Prostate gland (tissue), 2 donors: Measurements from ENCODE around the gene GLG1. TPM values are rescaled to one million over a fixed set of nuclear protein-coding genes. Genes with fewer than 3 reads are reported as not detected.

Source experiments
- DNase-seq: peaks from one replicate; pipeline ENCODE4 v3.0.0-alpha.2; 2019; ENCODE audit warnings: low spot score
- H3K27ac ChIP-seq, 2 donors: fragments of 200-600 bp; sonication (generic); 2 replicates each; pipeline ENCODE4 v1.5.1; 2017 to 2019
- H3K27me3 ChIP-seq: fragments of 200-600 bp; sonication (generic); replicated peaks from 2 replicates; pipeline ENCODE4 v1.5.1; 2019; ENCODE audit not compliant: insufficient read depth
- H3K36me3 ChIP-seq, 2 donors: fragments of 200-600 bp; sonication (generic); 1 replicate in 1 of 2; 2 replicates in 1 of 2; pipeline versions ENCODE4 v1.5.1 to v1.8.1; 2017 to 2019
- H3K4me1 ChIP-seq: fragments of 200-600 bp; sonication (generic); replicated peaks from 2 replicates; pipeline ENCODE4 v1.5.1; 2019
- H3K4me3 ChIP-seq, 2 donors: fragments of 200-600 bp; sonication (generic); 2 replicates each; pipeline ENCODE4 v1.5.1; 2017 to 2019
- H3K9me3 ChIP-seq: fragments of 200-600 bp; sonication (generic); 2 replicates; pipeline ENCODE4 v1.5.1; 2017
- POLR2A ChIP-seq: fragments of 450-650 bp; IDR thresholded peaks from one replicate; pipeline ENCODE4 v1.6.1; 2016; ENCODE audit warnings: antibody characterized with exemption, mild to moderate bottlenecking
- POLR2AphosphoS5 ChIP-seq: sonication (generic); formaldehyde crosslinking; IDR thresholded peaks from one replicate; pipeline ENCODE4 v1.6.1; 2017; ENCODE audit warnings: antibody characterized with exemption
- WGBS: methylation state at CpG from one replicate; pipeline ENCODE4 v1.1.5; 2018; 5-methylcytosine and 5-hydroxymethylcytosine counted together
- intact Hi-C: fragments of 100-400 bp; cut with DNase I; formaldehyde crosslinking; loops from one replicate; pipeline ENCODE4 v1.14.2; 2022
- total RNA-seq, 2 donors: library from RNA; depleted of rRNA; stranded (reverse); fragments of >200 nt; gene quantifications; one replicate each; pipeline ENCODE4 v1.1.0, GENCODE V29; 2016
- TF ChIP-seq, protein P1 (sequence below), 4 experiments: fragments of 200-600 bp in 2 of 4; fragments of 450-650 bp in 2 of 4; sonication (generic) in 2 of 4; IDR thresholded peaks; 1 replicate in 3 of 4; 2 replicates in 1 of 4; pipeline ENCODE4 v1.5.1; 2016 to 2019; ENCODE audit warnings: antibody characterized with exemption in 4 of 4, mild to moderate bottlenecking in 2 of 4, moderate library complexity in 2 of 4

The GLG1 gene
- total RNA-seq, 2 donors from 2014 or later: 135 to 189 TPM

DNA sequence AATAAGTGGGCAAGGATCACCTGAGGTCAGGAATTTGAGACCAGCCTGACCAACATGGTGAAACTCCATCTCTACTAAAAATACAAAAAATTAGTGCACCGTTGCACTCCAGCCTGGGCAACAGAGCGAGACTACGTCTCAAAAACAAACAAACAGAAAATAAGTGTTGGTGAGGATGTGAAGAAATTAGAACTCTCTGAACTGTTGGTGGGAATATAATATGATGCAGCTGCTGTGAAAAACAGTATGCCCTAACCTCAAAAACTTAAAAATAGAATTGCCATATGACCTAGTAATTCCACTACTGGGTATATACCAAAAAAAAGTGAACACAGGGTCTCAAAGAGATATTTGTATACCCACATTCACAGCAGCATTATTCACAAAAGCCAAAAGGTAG is 26.1 kb downstream of the GLG1 start:
- DNase-seq: no peak
- TF ChIP-seq POLR2A (no peak), POLR2AphosphoS5 (no peak)
- TF ChIP-seq, protein P1, sequence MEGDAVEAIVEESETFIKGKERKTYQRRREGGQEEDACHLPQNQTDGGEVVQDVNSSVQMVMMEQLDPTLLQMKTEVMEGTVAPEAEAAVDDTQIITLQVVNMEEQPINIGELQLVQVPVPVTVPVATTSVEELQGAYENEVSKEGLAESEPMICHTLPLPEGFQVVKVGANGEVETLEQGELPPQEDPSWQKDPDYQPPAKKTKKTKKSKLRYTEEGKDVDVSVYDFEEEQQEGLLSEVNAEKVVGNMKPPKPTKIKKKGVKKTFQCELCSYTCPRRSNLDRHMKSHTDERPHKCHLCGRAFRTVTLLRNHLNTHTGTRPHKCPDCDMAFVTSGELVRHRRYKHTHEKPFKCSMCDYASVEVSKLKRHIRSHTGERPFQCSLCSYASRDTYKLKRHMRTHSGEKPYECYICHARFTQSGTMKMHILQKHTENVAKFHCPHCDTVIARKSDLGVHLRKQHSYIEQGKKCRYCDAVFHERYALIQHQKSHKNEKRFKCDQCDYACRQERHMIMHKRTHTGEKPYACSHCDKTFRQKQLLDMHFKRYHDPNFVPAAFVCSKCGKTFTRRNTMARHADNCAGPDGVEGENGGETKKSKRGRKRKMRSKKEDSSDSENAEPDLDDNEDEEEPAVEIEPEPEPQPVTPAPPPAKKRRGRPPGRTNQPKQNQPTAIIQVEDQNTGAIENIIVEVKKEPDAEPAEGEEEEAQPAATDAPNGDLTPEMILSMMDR (IDR thresholded peaks at IDR 0.05): no peak
- 66% methylated on average over 3 of the region's 3 CpGs for WGBS
- Histone ChIP-seq H3K27me3 (no peaks in the 10 kb centered on the region), H3K4me1 (no peaks in the 10 kb centered on the region), H3K4me3 (no peak overlapping the region), H3K9me3 (no peaks in the 10 kb centered on the region), H3K27ac (no peak overlapping the region), H3K36me3 (no peaks in the 10 kb centered on the region)
- intact Hi-C loops: no loop called here

DNA sequence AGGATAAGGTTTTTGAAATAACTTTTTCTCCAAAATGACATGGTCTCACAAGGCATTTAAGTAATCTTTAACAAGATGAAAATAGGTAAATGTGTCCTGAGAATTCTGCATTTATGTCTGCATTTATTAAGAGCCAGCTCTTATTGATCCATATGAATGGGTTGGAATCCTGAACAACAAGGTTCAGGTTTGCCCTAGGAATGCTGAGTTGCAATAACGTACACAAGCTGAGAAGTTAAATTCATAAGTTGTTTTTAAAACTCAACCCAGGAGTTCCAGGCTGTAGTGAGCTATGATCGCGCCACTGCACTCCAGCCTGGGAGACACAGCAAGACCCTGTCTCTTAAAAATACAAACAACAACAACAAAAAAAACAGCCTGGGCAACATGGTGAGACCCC is 28.1 kb downstream of the GLG1 start:
- DNase-seq: no peak
- intact Hi-C loops: no loop called here
- Histone ChIP-seq H3K27me3 (no peaks in the 10 kb centered on the region), H3K27ac (no peak overlapping the region), H3K36me3 (no peaks in the 10 kb centered on the region), H3K4me3 (no peak overlapping the region), H3K4me1 (no peaks in the 10 kb centered on the region), H3K9me3 (no peaks in the 10 kb centered on the region)
- 96% methylated on average over 3 of the region's 3 CpGs for WGBS
- TF ChIP-seq POLR2A (no peak), POLR2AphosphoS5 (no peak)
- TF ChIP-seq, protein P1 (IDR thresholded peaks at IDR 0.05): no peak

DNA sequence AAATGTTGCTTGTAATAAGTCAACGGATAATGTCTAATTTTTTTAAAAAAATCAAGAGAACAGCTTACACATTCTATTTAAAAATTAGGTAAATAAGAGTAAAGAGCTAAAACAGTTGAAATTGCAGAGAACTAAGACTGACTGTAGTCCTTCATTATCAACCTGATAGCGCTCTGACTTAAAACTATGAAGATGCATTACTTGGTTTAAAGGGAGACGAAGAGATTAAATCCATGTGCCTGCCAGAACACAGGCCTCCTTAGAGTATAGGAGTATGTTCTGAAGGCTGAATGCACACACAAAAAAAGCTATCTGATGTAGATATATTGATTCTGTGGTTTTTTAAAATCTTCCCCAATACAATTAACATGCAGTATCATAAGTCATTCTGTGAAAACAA is 28.5 kb downstream of the GLG1 start:
- no peak for DNase-seq
- Histone ChIP-seq H3K4me3 (no peak overlapping the region), H3K27me3 (no peaks in the 10 kb centered on the region), H3K4me1 (no peaks in the 10 kb centered on the region), H3K36me3 (no peaks in the 10 kb centered on the region), H3K27ac (no peak overlapping the region), H3K9me3 (no peaks in the 10 kb centered on the region)
- 66% methylated on average over 3 of the region's 3 CpGs for whole genome bisulfite sequencing
- intact Hi-C loops: no loop called here
- TF ChIP-seq POLR2AphosphoS5 (no peak), POLR2A (no peak)
- TF ChIP-seq, protein P1 (IDR thresholded peaks at IDR 0.05): no peak

DNA sequence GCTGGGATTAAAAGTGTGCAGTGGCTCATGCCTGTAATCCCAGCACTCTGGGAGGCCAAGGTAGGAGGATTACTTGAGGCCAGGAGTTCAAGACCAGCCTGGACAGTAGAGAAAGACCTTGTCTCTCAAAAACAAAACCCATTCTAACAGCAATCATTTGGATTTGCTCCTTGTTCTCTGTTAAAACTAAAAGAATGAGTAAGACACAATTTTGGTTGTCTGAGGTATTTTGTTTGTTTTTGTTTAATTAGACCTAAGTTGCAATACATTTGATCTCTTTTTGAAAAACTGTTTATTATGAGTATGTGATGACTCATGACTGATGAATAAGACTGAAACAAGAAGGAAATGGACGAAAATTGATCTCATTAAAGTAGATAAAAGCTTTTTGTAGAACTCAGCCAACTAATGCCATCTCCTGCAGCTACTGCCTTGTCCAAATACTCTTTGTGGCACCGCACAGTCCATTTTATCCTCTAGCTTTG is 29.0 kb downstream of the GLG1 start:
- Histone ChIP-seq H3K36me3 (no peaks in the 10 kb centered on the region), H3K27ac (no peak overlapping the region), H3K9me3 (no peaks in the 10 kb centered on the region), H3K4me3 (no peak overlapping the region), H3K27me3 (no peaks in the 10 kb centered on the region), H3K4me1 (no peaks in the 10 kb centered on the region)
- no peak for TF ChIP-seq POLR2AphosphoS5
- no peak for TF ChIP-seq POLR2A
- TF ChIP-seq, protein P1 (IDR thresholded peaks at IDR 0.05): no peak
- intact Hi-C loops: no loop called here
- no peak for DNase-seq
- 30% methylated on average over 2 of the region's 2 CpGs for WGBS

DNA sequence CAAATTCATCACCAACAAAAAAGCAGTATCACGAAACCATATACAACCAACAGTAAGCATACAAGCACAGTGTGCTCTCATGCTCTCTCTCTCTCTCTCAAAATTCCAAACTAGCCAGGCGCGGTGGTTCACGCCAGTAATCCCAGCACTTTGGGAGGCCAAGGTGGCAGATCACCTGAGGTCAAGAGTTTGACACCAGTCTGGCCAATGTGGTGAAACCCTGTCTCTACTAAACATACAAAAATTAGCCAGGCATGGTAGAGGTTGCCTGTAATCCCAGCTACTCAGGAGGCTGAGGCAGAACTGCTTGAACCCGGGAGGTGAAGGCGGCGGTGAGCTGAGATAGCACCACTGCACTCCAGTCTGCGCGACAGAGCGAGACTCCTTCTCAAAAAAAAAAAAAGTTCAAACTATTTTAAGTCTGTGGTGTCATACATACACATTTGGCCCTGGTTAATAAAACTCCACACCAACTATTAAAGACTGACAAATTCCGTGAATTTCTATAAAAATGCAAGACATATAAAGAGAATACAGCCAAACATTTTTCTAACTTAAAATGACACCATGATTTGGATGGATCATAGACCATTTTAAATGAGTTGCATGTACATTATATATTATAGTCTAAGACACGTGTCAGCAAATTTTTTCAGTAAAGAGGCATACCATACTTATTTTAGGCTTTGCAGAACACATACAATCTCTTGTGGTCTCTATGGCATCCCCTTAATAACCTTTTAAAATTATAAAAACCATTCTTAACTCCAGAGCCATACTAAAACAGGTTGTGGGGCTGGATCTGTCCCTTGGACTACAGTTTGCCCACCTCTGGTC is 30.9 kb downstream of the GLG1 start:
- WGBS: 91% methylated on average over 12 of the region's 12 CpGs
- intact Hi-C loops: no loop called here

More for the DNA sequence above, 30.9 kb downstream of the GLG1 start:
- Histone ChIP-seq H3K9me3 (no peaks in the 10 kb centered on the region), H3K4me3 (no peak overlapping the region), H3K4me1 (no peaks in the 10 kb centered on the region), H3K27ac (no peak overlapping the region), H3K36me3 (no peaks in the 10 kb centered on the region), H3K27me3 (no peaks in the 10 kb centered on the region)
- no peak for DNase-seq
- TF ChIP-seq POLR2AphosphoS5 (no peak), POLR2A (no peak)
- TF ChIP-seq, protein P1 (IDR thresholded peaks at IDR 0.05): no peak
